Lower leg skin (tissue), 4 donors: ENCODE data around the gene CLDN9. TPM values are rescaled to one million over a fixed set of nuclear protein-coding genes. Genes with fewer than 3 reads are reported as not detected.

ENCODE experiments used
- DNase-seq, 2 donors: peaks; one replicate each; pipeline ENCODE4 v3.0.0-alpha.2; 2019; ENCODE audit warnings: low spot score in 2 of 2
- H3K4me3 ChIP-seq: fragments of 200-600 bp; sonication (generic); 2 replicates; pipeline ENCODE4 v1.5.1; 2017; ENCODE audit warnings: mild to moderate bottlenecking, low read depth; ENCODE audit not compliant: poor library complexity, severe bottlenecking
- CTCF ChIP-seq, 3 donors: fragments of 450-650 bp; IDR thresholded peaks; one replicate each; pipeline ENCODE4 v1.5.1; 2016; ENCODE audit warnings: antibody characterized with exemption in 3 of 3, mild to moderate bottlenecking in 3 of 3, moderate library complexity in 2 of 3
- POLR2A ChIP-seq, 2 donors: fragments of 450-650 bp; IDR thresholded peaks; one replicate each; pipeline ENCODE4 v1.6.1; 2016 to 2017; ENCODE audit warnings: antibody characterized with exemption in 2 of 2, mild to moderate bottlenecking in 1 of 2, moderate library complexity in 1 of 2
- WGBS, 2 donors: methylation state at CpG; one replicate each; pipeline ENCODE4 v1.1.5; 2018; 5-methylcytosine and 5-hydroxymethylcytosine counted together
- intact Hi-C: fragments of 100-400 bp; cut with DNase I; formaldehyde crosslinking; loops from one replicate; pipeline ENCODE4 v1.15.0; 2023; ENCODE audit warnings: low total_unique reads
- total RNA-seq, 4 donors: library from RNA; depleted of rRNA; stranded (reverse); fragments of >200 nt; gene quantifications; one replicate each; pipeline ENCODE4 v1.1.0, GENCODE V29; 2016

Gene CLDN9
- total RNA-seq, 4 donors from 2014 or later = 0.15 to 0.23 TPM; not detected in 2

GRCh38 chr16:2988590-2989099, 24.1 kb upstream of the CLDN9 start:
- no peak overlapping the region for H3K4me3 ChIP-seq
- no peak for TF ChIP-seq CTCF (IDR thresholded peaks at IDR 0.05)
- TF ChIP-seq POLR2A (IDR thresholded peaks at IDR 0.05) = no peak
- intact Hi-C loops = no loop called here
- no peak for DNase-seq
- WGBS, 2 donors = 46 to 65% methylated on average over 6 to 8 of the region's 8 CpGs

DNA sequence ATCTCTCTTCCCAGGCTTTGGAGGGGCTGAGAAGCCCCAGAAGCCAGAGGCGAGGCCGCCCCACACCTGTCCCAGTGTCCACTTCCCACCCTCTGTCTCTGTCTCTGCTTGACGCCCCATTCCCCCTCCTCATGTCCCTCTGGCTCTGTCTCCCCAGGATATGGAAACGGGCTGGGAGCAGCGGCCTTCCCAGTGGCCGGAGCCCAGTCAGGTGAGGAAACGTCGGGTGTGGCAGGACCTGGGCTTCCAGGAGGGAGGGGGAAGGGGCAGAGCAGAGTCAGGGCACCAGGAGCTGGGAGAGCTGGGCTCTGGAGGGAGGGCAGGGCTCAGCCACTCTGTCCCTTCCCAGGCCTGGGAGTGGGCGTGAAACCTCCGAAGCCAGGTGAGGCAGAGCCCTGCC, 21.8 kb upstream of the CLDN9 start:
- DNase-seq = no peak
- WGBS, 2 donors = 38 to 51% methylated on average over 9 to 10 of the region's 10 CpGs
- no peak overlapping the region for H3K4me3 ChIP-seq
- intact Hi-C loops = no loop called here
- TF ChIP-seq POLR2A (IDR thresholded peaks at IDR 0.05) (no peak), CTCF (IDR thresholded peaks at IDR 0.05) (no peak)

DNA sequence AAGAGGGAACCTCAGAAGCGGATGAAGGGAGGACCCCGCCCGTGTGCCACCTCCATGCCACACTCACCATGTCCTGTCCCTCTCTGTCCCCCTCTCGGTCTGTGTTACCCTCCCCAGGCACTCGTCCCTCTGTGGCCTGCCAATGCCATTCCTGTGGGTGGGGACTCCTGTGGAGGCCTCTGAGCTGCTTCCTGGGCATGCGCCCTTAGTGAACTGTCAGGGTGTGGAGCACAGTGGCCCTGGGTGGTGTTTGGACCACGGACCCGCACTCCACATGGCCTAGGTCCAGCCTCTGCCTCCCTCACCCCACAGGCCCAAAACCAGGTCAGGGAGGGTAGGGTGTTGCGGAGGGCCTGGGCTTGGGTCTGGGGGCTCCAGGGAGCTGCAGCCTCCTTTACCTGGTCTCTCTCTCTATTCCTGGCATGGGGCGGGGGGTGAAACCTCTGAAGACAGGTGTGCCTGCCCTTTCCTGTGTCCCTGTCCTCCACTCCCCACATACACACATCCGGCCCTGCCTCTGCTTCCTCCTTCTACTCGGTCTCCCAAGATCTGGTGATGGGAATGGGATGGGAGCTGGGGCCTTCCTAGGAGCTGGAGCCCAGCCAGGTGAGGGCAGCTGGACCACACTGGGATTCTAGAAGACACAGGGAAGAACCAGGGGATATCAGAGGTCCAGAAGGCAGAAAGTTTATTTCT, 21.0 kb upstream of the CLDN9 start:
- intact Hi-C loops = no loop called here
- TF ChIP-seq POLR2A (IDR thresholded peaks at IDR 0.05) = no peak
- 71 to 77% methylated on average over 10 to 11 of the region's 12 CpGs for WGBS, 2 donors
- DNase-seq = no peak
- no peak overlapping the region for H3K4me3 ChIP-seq

- H3K4me3 ChIP-seq = no peak overlapping the region
- DNase-seq = peak in 1 of 2 donors; percentile 52
- intact Hi-C loops = no loop called here
- TF ChIP-seq POLR2A (IDR thresholded peaks at IDR 0.05) (no peak), CTCF (IDR thresholded peaks at IDR 0.05) (no peak)
- 51 to 55% methylated on average over 8 to 14 of the region's 14 CpGs for WGBS, 2 donors
Measured at GRCh38 chr16:2992383-2993081, 20.2 kb upstream of the CLDN9 start.

DNA sequence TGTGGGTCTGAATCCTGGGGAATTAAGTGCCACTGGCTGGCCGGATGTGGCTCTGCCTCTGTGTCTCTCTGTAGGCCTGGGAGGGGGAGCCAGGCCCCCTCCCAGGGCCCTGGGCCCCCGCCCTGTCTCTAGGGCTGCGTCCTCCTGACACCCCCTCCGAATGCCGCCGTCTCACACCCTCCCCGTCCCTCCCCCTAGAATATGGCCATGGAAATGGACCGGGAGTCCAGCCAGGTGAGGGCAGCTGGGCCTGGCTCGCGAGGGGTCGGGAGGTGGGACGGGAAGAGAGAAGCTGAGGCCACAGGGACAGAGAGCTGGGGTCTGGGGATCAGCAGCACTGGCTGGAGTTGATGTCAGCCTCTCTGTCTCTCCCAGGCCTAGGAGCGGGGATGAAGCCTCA, 16.4 kb upstream of the CLDN9 start:
- intact Hi-C loops = no loop called here
- TF ChIP-seq POLR2A (IDR thresholded peaks at IDR 0.05) (no peak), CTCF (IDR thresholded peaks at IDR 0.05) (no peak)
- WGBS, 2 donors = 79 to 90% methylated on average over 10 to 13 of the region's 13 CpGs
- DNase-seq = no peak
- no peak overlapping the region for H3K4me3 ChIP-seq

GRCh38 chr16:2999929-3000328, 12.8 kb upstream of the CLDN9 start:
- H3K4me3 ChIP-seq = no peak overlapping the region
- no peak for DNase-seq
- TF ChIP-seq CTCF (IDR thresholded peaks at IDR 0.05) (no peak), POLR2A (IDR thresholded peaks at IDR 0.05) (no peak)
- intact Hi-C loops = no loop called here
- WGBS, 2 donors = 85 to 89% methylated on average over 6 of the region's 6 CpGs
